WTC11 (cell line): ENCODE measurements around the gene CCDC71L. TPM values are rescaled to one million over a fixed set of nuclear protein-coding genes. Genes with fewer than 3 reads are reported as not detected.

Experiments
- ATAC-seq: fragments of 200-7000 bp; cut with Tn5 transposase; 2 replicates; pipeline ENCODE4 v1.10.0; 2021; ENCODE audit warnings: mild to moderate bottlenecking, moderate library complexity
- CTCF ChIA-PET: fragments of 300-600 bp; sonication (Branson Sonifier 250); formaldehyde crosslinking; loops from one replicate; lab custom pipeline; 2021; ENCODE audit warnings: antibody characterized with exemption; lab: Charles Lee
- POLR2A ChIA-PET: fragments of 350-600 bp; sonication (Branson Sonifier 250); formaldehyde crosslinking; loops from one replicate; lab custom pipeline; 2021; ENCODE audit warnings: antibody characterized with exemption; lab: Charles Lee
- DNase-seq: peaks from one replicate; pipeline ENCODE4 v3.0.0; 2021; ENCODE audit warnings: low spot score
- H3K27ac Mint-ChIP-seq: 2 replicates; pipeline ENCODE4 v1.8.0; 2021; ENCODE audit warnings: mixed read lengths
- H3K27me3 Mint-ChIP-seq: 2 replicates; pipeline ENCODE4 v1.8.0; 2021; ENCODE audit warnings: low read depth, mild to moderate bottlenecking, moderate library complexity, mixed read lengths
- H3K36me3 Mint-ChIP-seq: 2 replicates; pipeline ENCODE4 v1.8.0; 2021; ENCODE audit warnings: mixed read lengths
- H3K4me1 Mint-ChIP-seq: 2 replicates; pipeline ENCODE4 v1.8.0; 2022; ENCODE audit warnings: mixed read lengths
- H3K4me3 Mint-ChIP-seq: 2 replicates; pipeline ENCODE4 v1.8.0; 2021; ENCODE audit warnings: mild to moderate bottlenecking, moderate library complexity, mixed read lengths
- H3K9me3 Mint-ChIP-seq: 2 replicates; pipeline ENCODE4 v1.8.0; 2021; ENCODE audit warnings: mixed read lengths
- CREB1 ChIP-seq: sonication (generic); formaldehyde crosslinking; IDR thresholded peaks from 2 replicates; pipeline ENCODE4 v1.8.0; 2023; ENCODE audit warnings: mild to moderate bottlenecking, missing genetic modification reagents
- ESRRA ChIP-seq: sonication (generic); formaldehyde crosslinking; IDR thresholded peaks from 2 replicates; pipeline ENCODE4 v1.8.1; 2022; ENCODE audit warnings: mild to moderate bottlenecking, missing genetic modification reagents, borderline replicate concordance
- ETV6 ChIP-seq: sonication (generic); formaldehyde crosslinking; IDR thresholded peaks from 2 replicates; pipeline ENCODE4 v1.8.1; 2022; ENCODE audit warnings: mild to moderate bottlenecking, missing genetic modification reagents
- FOXJ3 ChIP-seq: sonication (generic); formaldehyde crosslinking; IDR thresholded peaks from 2 replicates; pipeline ENCODE4 v1.9.0; 2021; ENCODE audit warnings: missing genetic modification reagents, mild to moderate bottlenecking, borderline replicate concordance
- FOXK1 ChIP-seq: sonication (generic); formaldehyde crosslinking; IDR thresholded peaks from 2 replicates; pipeline ENCODE4 v1.8.0; 2022; ENCODE audit warnings: mild to moderate bottlenecking, moderate library complexity, missing genetic modification reagents
- FOXP4 ChIP-seq: sonication (generic); formaldehyde crosslinking; IDR thresholded peaks from 2 replicates; pipeline ENCODE4 v1.8.0; 2022; ENCODE audit warnings: mild to moderate bottlenecking, missing genetic modification reagents
- GRHL2 ChIP-seq: fragments of 250-450 bp; sonication (Bioruptor Pico); IDR thresholded peaks from 2 replicates; pipeline ENCODE4 v1.8.0; 2022; ENCODE audit warnings: mild to moderate bottlenecking, moderate library complexity; ENCODE audit not compliant: insufficient replicate concordance, severe bottlenecking
- JAZF1 ChIP-seq: fragments of 250-450 bp; sonication (Bioruptor Pico); IDR thresholded peaks from 2 replicates; pipeline ENCODE4 v1.9.0; 2021; ENCODE audit warnings: moderate library complexity, mild to moderate bottlenecking, inconsistent platforms
- JUN ChIP-seq: sonication (generic); formaldehyde crosslinking; IDR thresholded peaks from 2 replicates; pipeline ENCODE4 v1.8.0; 2023; ENCODE audit warnings: mild to moderate bottlenecking, missing genetic modification reagents
- MXD4 ChIP-seq: fragments of 250-450 bp; sonication (Bioruptor Pico); IDR thresholded peaks from 2 replicates; pipeline ENCODE4 v1.8.0; 2021; ENCODE audit warnings: mild to moderate bottlenecking, moderate library complexity, borderline replicate concordance
- MYBL2 ChIP-seq: sonication (generic); formaldehyde crosslinking; IDR thresholded peaks from 2 replicates; pipeline ENCODE4 v1.8.1; 2023; ENCODE audit warnings: mild to moderate bottlenecking, moderate library complexity, missing genetic modification reagents
- NR1H2 ChIP-seq: sonication (generic); formaldehyde crosslinking; IDR thresholded peaks from 2 replicates; pipeline ENCODE4 v1.9.0; 2021; ENCODE audit warnings: mild to moderate bottlenecking, moderate library complexity, missing genetic modification reagents
- NR3C1 ChIP-seq: sonication (generic); formaldehyde crosslinking; conservative IDR thresholded peaks from 2 replicates; pipeline ENCODE4 v1.8.1; 2023; ENCODE audit warnings: low read depth, mild to moderate bottlenecking, missing genetic modification reagents
- OVOL2 ChIP-seq: fragments of 250-450 bp; sonication (Bioruptor Pico); IDR thresholded peaks from 2 replicates; pipeline ENCODE4 v1.9.0; 2021; ENCODE audit warnings: mild to moderate bottlenecking, borderline replicate concordance
- RORB ChIP-seq: fragments of 250-450 bp; sonication (Bioruptor Pico); IDR thresholded peaks from 2 replicates; pipeline ENCODE4 v1.9.0; 2021; ENCODE audit warnings: mild to moderate bottlenecking
- SMAD3 ChIP-seq: sonication (generic); formaldehyde crosslinking; IDR thresholded peaks from 2 replicates; pipeline ENCODE4 v1.8.0; 2022; ENCODE audit warnings: missing genetic modification reagents, mild to moderate bottlenecking, borderline replicate concordance
- TEAD1 ChIP-seq: sonication (generic); formaldehyde crosslinking; IDR thresholded peaks from 2 replicates; pipeline ENCODE4 v1.8.0; 2022; ENCODE audit warnings: mild to moderate bottlenecking, missing genetic modification reagents
- TEAD4 ChIP-seq: sonication (generic); formaldehyde crosslinking; IDR thresholded peaks from 2 replicates; pipeline ENCODE4 v1.8.0; 2022; ENCODE audit warnings: mild to moderate bottlenecking, missing genetic modification reagents
- TP53 ChIP-seq: sonication (generic); formaldehyde crosslinking; IDR thresholded peaks from 2 replicates; pipeline ENCODE4 v1.8.1; 2023; ENCODE audit warnings: mild to moderate bottlenecking, missing genetic modification reagents
- ZNF138 ChIP-seq: sonication (generic); formaldehyde crosslinking; conservative IDR thresholded peaks from 2 replicates; pipeline ENCODE4 v1.8.1; 2022; ENCODE audit warnings: mild to moderate bottlenecking, moderate library complexity, missing genetic modification reagents
- ZNF671 ChIP-seq: fragments of 250-450 bp; sonication (Bioruptor Pico); IDR thresholded peaks from 2 replicates; pipeline ENCODE4 v1.8.0; 2021; ENCODE audit warnings: mild to moderate bottlenecking
- total RNA-seq: library from RNA; stranded (reverse); gene quantifications from 3 replicates; pipeline ENCODE4 v1.2.3, GENCODE V29; 2021
- TF ChIP-seq, protein P1 (sequence below): sonication (generic); formaldehyde crosslinking; IDR thresholded peaks from 2 replicates; pipeline ENCODE4 v1.8.1; 2023; ENCODE audit warnings: mild to moderate bottlenecking, missing genetic modification reagents, borderline replicate concordance
- TF ChIP-seq, protein P2 (sequence below): sonication (generic); formaldehyde crosslinking; IDR thresholded peaks from 2 replicates; pipeline ENCODE4 v1.8.1; 2022; ENCODE audit warnings: low read depth, mild to moderate bottlenecking, moderate library complexity, missing genetic modification reagents, borderline replicate concordance
- TF ChIP-seq, protein P3 (sequence below): fragments of 250-450 bp; sonication (Bioruptor Pico); IDR thresholded peaks from 2 replicates; pipeline ENCODE4 v1.8.0; 2021; ENCODE audit warnings: mild to moderate bottlenecking
- TF ChIP-seq, protein P4 (sequence below): fragments of 250-450 bp; sonication (Bioruptor Pico); IDR thresholded peaks from 2 replicates; pipeline ENCODE4 v1.9.0; 2021; ENCODE audit warnings: moderate library complexity, mild to moderate bottlenecking, inconsistent platforms, borderline replicate concordance

CCDC71L gene
- total RNA-seq, 1 experiment from 2014 or later: 21.5 TPM

GRCh38 chr7:106626376-106627164, 34.4 kb downstream of the CCDC71L start (continued):
- TF ChIP-seq, protein P1, sequence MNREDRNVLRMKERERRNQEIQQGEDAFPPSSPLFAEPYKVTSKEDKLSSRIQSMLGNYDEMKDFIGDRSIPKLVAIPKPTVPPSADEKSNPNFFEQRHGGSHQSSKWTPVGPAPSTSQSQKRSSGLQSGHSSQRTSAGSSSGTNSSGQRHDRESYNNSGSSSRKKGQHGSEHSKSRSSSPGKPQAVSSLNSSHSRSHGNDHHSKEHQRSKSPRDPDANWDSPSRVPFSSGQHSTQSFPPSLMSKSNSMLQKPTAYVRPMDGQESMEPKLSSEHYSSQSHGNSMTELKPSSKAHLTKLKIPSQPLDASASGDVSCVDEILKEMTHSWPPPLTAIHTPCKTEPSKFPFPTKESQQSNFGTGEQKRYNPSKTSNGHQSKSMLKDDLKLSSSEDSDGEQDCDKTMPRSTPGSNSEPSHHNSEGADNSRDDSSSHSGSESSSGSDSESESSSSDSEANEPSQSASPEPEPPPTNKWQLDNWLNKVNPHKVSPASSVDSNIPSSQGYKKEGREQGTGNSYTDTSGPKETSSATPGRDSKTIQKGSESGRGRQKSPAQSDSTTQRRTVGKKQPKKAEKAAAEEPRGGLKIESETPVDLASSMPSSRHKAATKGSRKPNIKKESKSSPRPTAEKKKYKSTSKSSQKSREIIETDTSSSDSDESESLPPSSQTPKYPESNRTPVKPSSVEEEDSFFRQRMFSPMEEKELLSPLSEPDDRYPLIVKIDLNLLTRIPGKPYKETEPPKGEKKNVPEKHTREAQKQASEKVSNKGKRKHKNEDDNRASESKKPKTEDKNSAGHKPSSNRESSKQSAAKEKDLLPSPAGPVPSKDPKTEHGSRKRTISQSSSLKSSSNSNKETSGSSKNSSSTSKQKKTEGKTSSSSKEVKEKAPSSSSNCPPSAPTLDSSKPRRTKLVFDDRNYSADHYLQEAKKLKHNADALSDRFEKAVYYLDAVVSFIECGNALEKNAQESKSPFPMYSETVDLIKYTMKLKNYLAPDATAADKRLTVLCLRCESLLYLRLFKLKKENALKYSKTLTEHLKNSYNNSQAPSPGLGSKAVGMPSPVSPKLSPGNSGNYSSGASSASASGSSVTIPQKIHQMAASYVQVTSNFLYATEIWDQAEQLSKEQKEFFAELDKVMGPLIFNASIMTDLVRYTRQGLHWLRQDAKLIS (CRISPR knock-in tag): no peak

GRCh38 chr7:106625678-106626301, 35.2 kb downstream of the CCDC71L start:
- no peak overlapping the region for H3K27ac Mint-ChIP-seq
- peaks cover 26% of the 10 kb centered on the region for H3K4me1 Mint-ChIP-seq
- H3K36me3 Mint-ChIP-seq: peaks cover 7% of the 10 kb centered on the region
- H3K27me3 Mint-ChIP-seq: peaks cover 5% of the 10 kb centered on the region; the same call in 1 of the 2 replicates
- no peak overlapping the region for H3K4me3 Mint-ChIP-seq
- DNase-seq (no peak), ATAC-seq (no peak)
- CTCF ChIA-PET: no interaction called here
- TF ChIP-seq ZNF138: no peak
- no peak for TF ChIP-seq TP53 (CRISPR knock-in tag)
- TF ChIP-seq ZNF671: no peak
- no peak for TF ChIP-seq TEAD1 (CRISPR knock-in tag)
- no peak for TF ChIP-seq RORB (CRISPR knock-in tag)
- no peak for TF ChIP-seq GRHL2 (CRISPR knock-in tag)
- no peak for TF ChIP-seq TEAD4 (CRISPR knock-in tag)
- POLR2A ChIA-PET: no interaction called here
- peaks cover 35% of the 10 kb centered on the region for H3K9me3 Mint-ChIP-seq

GRCh38 chr7:106623853-106624252, 37.1 kb downstream of the CCDC71L start:
- ATAC-seq (no peak), DNase-seq (no peak)
- no peak for TF ChIP-seq MYBL2
- no peak for TF ChIP-seq NR1H2
- TF ChIP-seq ETV6 (CRISPR knock-in tag): no peak
- TF ChIP-seq TEAD4 (CRISPR knock-in tag): no peak
- TF ChIP-seq, protein P2, sequence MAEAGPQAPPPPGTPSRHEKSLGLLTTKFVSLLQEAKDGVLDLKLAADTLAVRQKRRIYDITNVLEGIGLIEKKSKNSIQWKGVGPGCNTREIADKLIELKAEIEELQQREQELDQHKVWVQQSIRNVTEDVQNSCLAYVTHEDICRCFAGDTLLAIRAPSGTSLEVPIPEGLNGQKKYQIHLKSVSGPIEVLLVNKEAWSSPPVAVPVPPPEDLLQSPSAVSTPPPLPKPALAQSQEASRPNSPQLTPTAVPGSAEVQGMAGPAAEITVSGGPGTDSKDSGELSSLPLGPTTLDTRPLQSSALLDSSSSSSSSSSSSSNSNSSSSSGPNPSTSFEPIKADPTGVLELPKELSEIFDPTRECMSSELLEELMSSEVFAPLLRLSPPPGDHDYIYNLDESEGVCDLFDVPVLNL (CRISPR knock-in tag): no peak
- no peak for TF ChIP-seq CREB1 (CRISPR knock-in tag)
- no peak for TF ChIP-seq NR3C1 (CRISPR knock-in tag)
- no peak for TF ChIP-seq FOXP4 (CRISPR knock-in tag)
- no peak for TF ChIP-seq OVOL2 (CRISPR knock-in tag)
- no peak for TF ChIP-seq ESRRA (CRISPR knock-in tag)
- no peak for TF ChIP-seq JUN (CRISPR knock-in tag)
- no peak for TF ChIP-seq FOXJ3 (CRISPR knock-in tag)
- TF ChIP-seq, protein P3, sequence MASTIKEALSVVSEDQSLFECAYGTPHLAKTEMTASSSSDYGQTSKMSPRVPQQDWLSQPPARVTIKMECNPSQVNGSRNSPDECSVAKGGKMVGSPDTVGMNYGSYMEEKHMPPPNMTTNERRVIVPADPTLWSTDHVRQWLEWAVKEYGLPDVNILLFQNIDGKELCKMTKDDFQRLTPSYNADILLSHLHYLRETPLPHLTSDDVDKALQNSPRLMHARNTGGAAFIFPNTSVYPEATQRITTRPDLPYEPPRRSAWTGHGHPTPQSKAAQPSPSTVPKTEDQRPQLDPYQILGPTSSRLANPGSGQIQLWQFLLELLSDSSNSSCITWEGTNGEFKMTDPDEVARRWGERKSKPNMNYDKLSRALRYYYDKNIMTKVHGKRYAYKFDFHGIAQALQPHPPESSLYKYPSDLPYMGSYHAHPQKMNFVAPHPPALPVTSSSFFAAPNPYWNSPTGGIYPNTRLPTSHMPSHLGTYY (CRISPR knock-in tag): no peak
- TF ChIP-seq SMAD3 (CRISPR knock-in tag): no peak
- no peak for TF ChIP-seq FOXK1
- TF ChIP-seq MXD4 (CRISPR knock-in tag): no peak
- TF ChIP-seq, protein P4, sequence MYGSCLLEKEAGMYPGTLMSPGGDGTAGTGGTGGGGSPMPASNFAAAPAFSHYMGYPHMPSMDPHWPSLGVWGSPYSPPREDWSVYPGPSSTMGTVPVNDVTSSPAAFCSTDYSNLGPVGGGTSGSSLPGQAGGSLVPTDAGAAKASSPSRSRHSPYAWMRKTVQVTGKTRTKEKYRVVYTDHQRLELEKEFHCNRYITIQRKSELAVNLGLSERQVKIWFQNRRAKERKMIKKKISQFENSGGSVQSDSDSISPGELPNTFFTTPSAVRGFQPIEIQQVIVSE (CRISPR knock-in tag): no peak
- TF ChIP-seq JAZF1 (CRISPR knock-in tag): no peak
- Mint-ChIP-seq H3K36me3 (peaks cover 7% of the 10 kb centered on the region), H3K4me1 (peaks cover 26% of the 10 kb centered on the region), H3K4me3 (no peak overlapping the region), H3K27me3 (peaks cover 5% of the 10 kb centered on the region; the same call in 1 of the 2 replicates), H3K9me3 (peaks cover 39% of the 10 kb centered on the region), H3K27ac (no peak overlapping the region)
- ChIA-PET CTCF (no interaction called here), POLR2A (no interaction called here)
